Stimulated activated naive CD8-positive, alpha-beta T cell treated with anti-CD3 and anti-CD28 coated beads, Interleukin-15, Interleukin-2, amounts not matched to agents 100 ng/mL and 50 ng/mL, for 24 hours (primary cell): ENCODE results near the gene NECTIN2.
A peak's percentile ranks its signal among the peaks of the same experiment; 100 is the strongest.
"Not testable (repeated sequence)": the region's sequence is repeated elsewhere in the genome, so short reads cannot be mapped to it uniquely, and the experiment has no call there.

Experiments
- H3K27ac Mint-ChIP-seq: one replicate; pipeline ENCODE4 v1.8.0; 2021; ENCODE audit warnings: mild to moderate bottlenecking, mixed read lengths
- H3K27me3 Mint-ChIP-seq: one replicate; pipeline ENCODE4 v1.8.0; 2021; ENCODE audit warnings: mixed read lengths
- H3K36me3 Mint-ChIP-seq: one replicate; pipeline ENCODE4 v1.8.0; 2021; ENCODE audit warnings: low read depth, mixed read lengths
- H3K4me1 Mint-ChIP-seq: one replicate; pipeline ENCODE4 v1.8.0; 2021; ENCODE audit warnings: low read depth, mixed read lengths
- H3K4me3 Mint-ChIP-seq: one replicate; pipeline ENCODE4 v1.8.0; 2021; ENCODE audit warnings: mild to moderate bottlenecking, mixed read lengths
- H3K9me3 Mint-ChIP-seq: one replicate; pipeline ENCODE4 v1.8.0; 2021; ENCODE audit warnings: mixed read lengths

The NECTIN2 gene

GRCh38 chr19:44897835-44898234, 51.7 kb downstream of the NECTIN2 start:
- no peaks in the 10 kb centered on the region for H3K9me3 Mint-ChIP-seq
- H3K4me3 Mint-ChIP-seq: no peak overlapping the region
- no peaks in the 10 kb centered on the region for H3K27me3 Mint-ChIP-seq
- peaks cover 12% of the 10 kb centered on the region for H3K4me1 Mint-ChIP-seq
- no peak overlapping the region for H3K27ac Mint-ChIP-seq
- peaks cover 74% of the 10 kb centered on the region for H3K36me3 Mint-ChIP-seq

GRCh38 chr19:44900328-44901244, 54.5 kb downstream of the NECTIN2 start:
- Mint-ChIP-seq H3K36me3 (peaks cover 59% of the 10 kb centered on the region), H3K27ac (no peak overlapping the region), H3K27me3 (peaks cover 3% of the 10 kb centered on the region), H3K4me3 (no peak overlapping the region), H3K4me1 (peaks cover 4% of the 10 kb centered on the region), H3K9me3 (no peaks in the 10 kb centered on the region)

- H3K9me3 Mint-ChIP-seq: no peaks in the 10 kb centered on the region
- peaks cover 20% of the 10 kb centered on the region for H3K27me3 Mint-ChIP-seq
- H3K4me3 Mint-ChIP-seq: no peak overlapping the region
- peak overlapping the region; percentile 23 for H3K27ac Mint-ChIP-seq
- no peaks in the 10 kb centered on the region for H3K4me1 Mint-ChIP-seq
- peaks cover 40% of the 10 kb centered on the region for H3K36me3 Mint-ChIP-seq
Measured at GRCh38 chr19:44903216-44903601, 57.1 kb downstream of the NECTIN2 start.

- Mint-ChIP-seq H3K36me3 (peaks cover 38% of the 10 kb centered on the region), H3K9me3 (no peaks in the 10 kb centered on the region), H3K4me3 (no peak overlapping the region), H3K27ac (peak overlapping the region; percentile 23), H3K27me3 (peaks cover 20% of the 10 kb centered on the region), H3K4me1 (no peaks in the 10 kb centered on the region)
Measured at GRCh38 chr19:44903602-44904425, 57.7 kb downstream of the NECTIN2 start.

- H3K27ac Mint-ChIP-seq: no peak overlapping the region
- H3K27me3 Mint-ChIP-seq: peaks cover 20% of the 10 kb centered on the region
- H3K4me1 Mint-ChIP-seq: no peaks in the 10 kb centered on the region
- no peak overlapping the region for H3K4me3 Mint-ChIP-seq
- H3K36me3 Mint-ChIP-seq: peaks cover 34% of the 10 kb centered on the region
- no peaks in the 10 kb centered on the region for H3K9me3 Mint-ChIP-seq
Measured at GRCh38 chr19:44904426-44904994, 58.4 kb downstream of the NECTIN2 start.

- peaks cover 23% of the 10 kb centered on the region for H3K36me3 Mint-ChIP-seq
- H3K27me3 Mint-ChIP-seq: peaks cover 20% of the 10 kb centered on the region
- H3K4me1 Mint-ChIP-seq: no peaks in the 10 kb centered on the region
- no peaks in the 10 kb centered on the region for H3K9me3 Mint-ChIP-seq
- no peak within 1 kb of the TSS for H3K4me3 Mint-ChIP-seq
- no peak within 1 kb of the TSS for H3K27ac Mint-ChIP-seq
Measured at GRCh38 chr19:44905437-44906160, 59.5 kb downstream of the NECTIN2 start, which contains the start of gene APOE. TSS of gene APOE (plus strand) at chr19:44905796. CDS start at chr19:44906625, 829 bp downstream.

GRCh38 chr19:44907613-44908012, 61.5 kb downstream of the NECTIN2 start:
- Mint-ChIP-seq H3K4me1 (no peaks in the 10 kb centered on the region), H3K4me3 (no peak overlapping the region), H3K9me3 (no peaks in the 10 kb centered on the region), H3K27me3 (peaks cover 29% of the 10 kb centered on the region), H3K36me3 (peaks cover 9% of the 10 kb centered on the region), H3K27ac (no peak overlapping the region)

- no peaks in the 10 kb centered on the region for H3K4me1 Mint-ChIP-seq
- H3K4me3 Mint-ChIP-seq: no peak overlapping the region
- peaks cover 34% of the 10 kb centered on the region for H3K27me3 Mint-ChIP-seq
- H3K9me3 Mint-ChIP-seq: no peaks in the 10 kb centered on the region
- no peak overlapping the region for H3K27ac Mint-ChIP-seq
- peaks cover 6% of the 10 kb centered on the region for H3K36me3 Mint-ChIP-seq
Measured at GRCh38 chr19:44908074-44908835, 62.2 kb downstream of the NECTIN2 start.

- H3K4me1 Mint-ChIP-seq: no peaks in the 10 kb centered on the region
- H3K27me3 Mint-ChIP-seq: peaks cover 39% of the 10 kb centered on the region
- no peaks in the 10 kb centered on the region for H3K9me3 Mint-ChIP-seq
- no peak overlapping the region for H3K4me3 Mint-ChIP-seq
- peaks cover under 1% of the 10 kb centered on the region for H3K36me3 Mint-ChIP-seq
- no peak overlapping the region for H3K27ac Mint-ChIP-seq
Measured at GRCh38 chr19:44908836-44909261, 62.8 kb downstream of the NECTIN2 start.

- no peaks in the 10 kb centered on the region for H3K9me3 Mint-ChIP-seq
- H3K27me3 Mint-ChIP-seq: peaks cover 45% of the 10 kb centered on the region
- no peak overlapping the region for H3K27ac Mint-ChIP-seq
- no peak overlapping the region for H3K4me3 Mint-ChIP-seq
- peaks cover 5% of the 10 kb centered on the region for H3K4me1 Mint-ChIP-seq
- H3K36me3 Mint-ChIP-seq: no peaks in the 10 kb centered on the region
Measured at GRCh38 chr19:44909775-44910174, 63.7 kb downstream of the NECTIN2 start.

- not testable (repeated sequence) for H3K4me1 Mint-ChIP-seq, H3K36me3 Mint-ChIP-seq, H3K27ac Mint-ChIP-seq, H3K9me3 Mint-ChIP-seq, H3K4me3 Mint-ChIP-seq
- H3K27me3 Mint-ChIP-seq: peaks cover 30% of the 10 kb centered on the region
Measured at GRCh38 chr19:44911896-44912295, 65.8 kb downstream of the NECTIN2 start.

- peak overlapping the region; percentile 23 for H3K27ac Mint-ChIP-seq
- H3K4me3 Mint-ChIP-seq: no peak overlapping the region
- H3K36me3 Mint-ChIP-seq: no peaks in the 10 kb centered on the region
- H3K9me3 Mint-ChIP-seq: no peaks in the 10 kb centered on the region
- H3K4me1 Mint-ChIP-seq: peaks cover 7% of the 10 kb centered on the region
- H3K27me3 Mint-ChIP-seq: peaks cover 28% of the 10 kb centered on the region
Measured at GRCh38 chr19:44912854-44913253, 66.8 kb downstream of the NECTIN2 start.

- H3K9me3 Mint-ChIP-seq, H3K4me1 Mint-ChIP-seq, H3K27ac Mint-ChIP-seq, H3K36me3 Mint-ChIP-seq: not testable (repeated sequence)
- H3K27me3 Mint-ChIP-seq: peaks cover 25% of the 10 kb centered on the region
- H3K4me3 Mint-ChIP-seq: peak overlapping the region; percentile 85
Measured at GRCh38 chr19:44913512-44914432, 67.7 kb downstream of the NECTIN2 start.
